Kidney (tissue), 14 donors: Measurements from ENCODE around the gene ARIH1. TPM values are rescaled to one million over a fixed set of nuclear protein-coding genes. Genes with fewer than 3 reads are reported as not detected.

Source experiments
- DNase-seq, 5 donors: peaks; one replicate each; pipeline ENCODE4 v3.0.0-alpha.2; 2013 to 2020
- FAIRE-seq: peaks from 2 replicates; lab custom pipeline; 2012; peaks lifted over from hg19 to GRCh38; lab: Jason Lieb, UNC
- H3K27ac ChIP-seq, 2 donors: one replicate each; pipeline ENCODE4 v1.7.0; 2013; ENCODE audit warnings: low read depth in 2 of 2, low read length in 2 of 2, inconsistent platforms in 1 of 2
- H3K27me3 ChIP-seq: one replicate; pipeline ENCODE4 v1.7.1; 2013; ENCODE audit warnings: low read length, inconsistent platforms; ENCODE audit not compliant: control insufficient read depth, insufficient read depth
- H3K36me3 ChIP-seq, 3 donors: one replicate each; pipeline versions ENCODE4 v1.7.0 to v1.7.1; 2013; ENCODE audit warnings: low read length in 3 of 3, control low read depth in 1 of 3, inconsistent platforms in 1 of 3; ENCODE audit not compliant: insufficient read depth in 3 of 3, control insufficient read depth in 2 of 3
- H3K4me1 ChIP-seq, 3 donors: one replicate each; pipeline versions ENCODE4 v1.7.0 to v1.7.1; 2013; ENCODE audit warnings: low read length in 3 of 3, inconsistent platforms in 1 of 3, low read depth in 1 of 3; ENCODE audit not compliant: control insufficient read depth in 2 of 3, insufficient read depth in 2 of 3
- H3K4me3 ChIP-seq, 3 donors: one replicate each; pipeline versions ENCODE4 v1.7.0 to v1.8.1; 2013; ENCODE audit warnings: low read length in 3 of 3, control low read depth in 1 of 3, inconsistent platforms in 1 of 3
- H3K9ac ChIP-seq, 3 donors: one replicate each; pipeline versions ENCODE4 v1.7.0 to v1.7.1; 2013; ENCODE audit warnings: low read length in 3 of 3, control low read depth in 1 of 3, inconsistent platforms in 1 of 3
- H3K9me3 ChIP-seq, 3 donors: one replicate each; pipeline versions ENCODE4 v1.7.0 to v1.7.1; 2013; ENCODE audit warnings: low read length in 3 of 3, control low read depth in 1 of 3, inconsistent platforms in 1 of 3; ENCODE audit not compliant: control insufficient read depth in 2 of 3, insufficient read depth in 1 of 3
- CTCF ChIP-seq: IDR thresholded peaks from 3 replicates; pipeline ENCODE4 v1.5.1; 2012; ENCODE audit warnings: mild to moderate bottlenecking, moderate library complexity, borderline replicate concordance; ENCODE audit not compliant: insufficient read depth; ENCODE audit errors: extremely low read depth
- intact Hi-C: fragments of 100-400 bp; cut with DNase I; formaldehyde crosslinking; loops from one replicate; pipeline ENCODE4 v1.11.1; 2022
- polyA plus RNA-seq: library from polyadenylated mRNA; stranded (reverse); fragments of 350-450 nt; fragmentation: Illumina TruSeq; extraction: RNeasy Lipid Tissue Mini Kit (QIAGEN cat#74804); gene quantifications from one replicate; pipeline ENCODE4 v1.2.3, GENCODE V29; 2014; ENCODE audit warnings: low read depth, low replicate concordance; ENCODE audit not compliant: insufficient read depth
- total RNA-seq: library from RNA; stranded (reverse); fragmentation: NEBNext Ultra II Directional; extraction: Animal tissue kit (Norgen Biotek cat#: 25700); gene quantifications from one replicate; pipeline ENCODE4 v1.2.1, GENCODE V29; 2021
- donor health status: control.
- donor health status: control.
- donor health status: control.
- donor health status: control.
- donor health status: control.
- donor health status: DM: yes; HTN: yes; CAD: no.
- donor health status: Normal renal cell carcinoma (clear cell type).

Gene ARIH1
- total and polyA plus RNA-seq, 2 donors from 2014 or later, result 27.4 to 139 TPM

GRCh38 chr15:72554471-72555425, 80.6 kb downstream of the ARIH1 start:
- no peaks in the 10 kb centered on the region for H3K9me3 ChIP-seq
- H3K4me3 ChIP-seq, result no peak overlapping the region
- peaks cover 0 to 2% (median 0%) of the 10 kb centered on the region in 3 donors for H3K4me1 ChIP-seq
- peaks cover 3 to 17% (median 3%) of the 10 kb centered on the region in 3 donors for H3K36me3 ChIP-seq
- H3K27ac ChIP-seq, result no peak overlapping the region
- FAIRE-seq (no peak), DNase-seq (no peak)
- no peak for TF ChIP-seq CTCF
- H3K27me3 ChIP-seq, result no peaks in the 10 kb centered on the region
- no peak overlapping the region for H3K9ac ChIP-seq
- intact Hi-C loops, result no loop called here

GRCh38 chr15:72559781-72560180, 85.7 kb downstream of the ARIH1 start:
- Histone ChIP-seq H3K27ac (no peak overlapping the region), H3K9me3 (no peaks in the 10 kb centered on the region), H3K36me3 (peaks cover 3 to 23% (median 10%) of the 10 kb centered on the region in 3 donors), H3K27me3 (no peaks in the 10 kb centered on the region), H3K9ac (no peak overlapping the region), H3K4me3 (no peak overlapping the region), H3K4me1 (peaks cover 0 to 4% (median 0%) of the 10 kb centered on the region in 3 donors)
- no peak for FAIRE-seq
- DNase-seq, result no peak
- intact Hi-C loops, result no loop called here
- TF ChIP-seq CTCF, result no peak

- H3K27me3 ChIP-seq, result no peaks in the 10 kb centered on the region
- peaks cover 3 to 23% (median 9%) of the 10 kb centered on the region in 3 donors for H3K36me3 ChIP-seq
- peaks cover 0 to 4% (median 0%) of the 10 kb centered on the region in 3 donors for H3K4me1 ChIP-seq
- no peak overlapping the region for H3K4me3 ChIP-seq
- H3K9me3 ChIP-seq, result no peaks in the 10 kb centered on the region
- FAIRE-seq (no peak), DNase-seq (no peak)
- H3K9ac ChIP-seq, result no peak overlapping the region
- intact Hi-C loops, result no loop called here
- H3K27ac ChIP-seq, result no peak overlapping the region
- no peak for TF ChIP-seq CTCF
These were observed 86.3 kb downstream of the ARIH1 start for GRCh38 chr15:72560458-72560857.
